GM19099 (cell line): Measurements from ENCODE around the gene MYO16.

Experiments
- POLR2A ChIP-seq: IDR thresholded peaks from 3 replicates; pipeline ENCODE4 v1.6.1; 2011; ENCODE audit warnings: low read depth; ENCODE audit not compliant: insufficient read length; ENCODE audit errors: extremely low read depth

Gene MYO16

GRCh38 chr13:108851660-108852059 is 222.2 kb downstream of the MYO16 start:
- no peak for TF ChIP-seq POLR2A

GRCh38 chr13:108853031-108853430 is 223.6 kb downstream of the MYO16 start:
- TF ChIP-seq POLR2A = no peak

GRCh38 chr13:108855737-108856387 is 226.5 kb downstream of the MYO16 start:
- no peak for TF ChIP-seq POLR2A

- no peak for TF ChIP-seq POLR2A
These were observed 229.3 kb downstream of the MYO16 start for GRCh38 chr13:108858676-108859075.

- TF ChIP-seq POLR2A = no peak
These were observed 230.0 kb downstream of the MYO16 start for GRCh38 chr13:108859197-108860012.

GRCh38 chr13:108860418-108860817 is 231.0 kb downstream of the MYO16 start:
- no peak for TF ChIP-seq POLR2A

- TF ChIP-seq POLR2A = no peak
These were observed 247.9 kb downstream of the MYO16 start for GRCh38 chr13:108877300-108877699.

- TF ChIP-seq POLR2A = no peak
These were observed 249.3 kb downstream of the MYO16 start for GRCh38 chr13:108878732-108879131.

- TF ChIP-seq POLR2A = no peak
These were observed 260.0 kb downstream of the MYO16 start for GRCh38 chr13:108889324-108889984.

- TF ChIP-seq POLR2A = no peak
These were observed 265.9 kb downstream of the MYO16 start for GRCh38 chr13:108895220-108895704.

GRCh38 chr13:108897955-108898354 is 268.5 kb downstream of the MYO16 start:
- TF ChIP-seq POLR2A = no peak

- no peak for TF ChIP-seq POLR2A
These were observed 273.2 kb downstream of the MYO16 start for GRCh38 chr13:108902405-108903155.

GRCh38 chr13:108903613-108904012 is 274.2 kb downstream of the MYO16 start:
- TF ChIP-seq POLR2A = no peak

GRCh38 chr13:108911807-108912206 is 282.4 kb downstream of the MYO16 start:
- TF ChIP-seq POLR2A = no peak

GRCh38 chr13:108915095-108915633 is 285.8 kb downstream of the MYO16 start:
- TF ChIP-seq POLR2A = no peak
